WTC11 (cell line): ENCODE results near the gene TCEAL9.

Experiments
- ATF2 ChIP-seq: sonication (generic); formaldehyde crosslinking; IDR thresholded peaks from 2 replicates; pipeline ENCODE4 v1.8.1; 2022; ENCODE audit warnings: low read depth, missing genetic modification reagents, borderline replicate concordance
- CTCF ChIP-seq: fragments of 200-600 bp; IDR thresholded peaks from 2 replicates; pipeline ENCODE4 v1.8.0; 2022; ENCODE audit warnings: antibody characterized with exemption
- FOXP4 ChIP-seq: sonication (generic); formaldehyde crosslinking; IDR thresholded peaks from 2 replicates; pipeline ENCODE4 v1.8.0; 2022; ENCODE audit warnings: mild to moderate bottlenecking, missing genetic modification reagents
- HMGXB4 ChIP-seq: sonication (generic); formaldehyde crosslinking; IDR thresholded peaks from 2 replicates; pipeline ENCODE4 v1.8.1; 2023; ENCODE audit warnings: mild to moderate bottlenecking, moderate library complexity, missing genetic modification reagents
- NFE2L1 ChIP-seq: sonication (generic); formaldehyde crosslinking; IDR thresholded peaks from 2 replicates; pipeline ENCODE4 v1.8.1; 2023; ENCODE audit warnings: missing genetic modification reagents
- TCF7 ChIP-seq: sonication (generic); formaldehyde crosslinking; IDR thresholded peaks from 2 replicates; pipeline ENCODE4 v1.8.0; 2022; ENCODE audit warnings: mild to moderate bottlenecking, low read depth, missing genetic modification reagents, moderate library complexity
- ZNF232 ChIP-seq: sonication (generic); formaldehyde crosslinking; IDR thresholded peaks from 2 replicates; pipeline ENCODE4 v1.8.0; 2022; ENCODE audit warnings: mild to moderate bottlenecking, missing genetic modification reagents

- TF ChIP-seq CTCF (no peak), FOXP4 (CRISPR knock-in tag) (no peak), ATF2 (CRISPR knock-in tag) (no peak), ZNF232 (CRISPR knock-in tag) (no peak), TCF7 (CRISPR knock-in tag) (no peak), NFE2L1 (CRISPR knock-in tag) (no peak), HMGXB4 (no peak)
Observed at GRCh38 chrX:103396186-103396585, 39.9 kb downstream of the TCEAL9 start.
